ENCODE results near the gene BLOC1S4.

BLOC1S4 gene

DNA sequence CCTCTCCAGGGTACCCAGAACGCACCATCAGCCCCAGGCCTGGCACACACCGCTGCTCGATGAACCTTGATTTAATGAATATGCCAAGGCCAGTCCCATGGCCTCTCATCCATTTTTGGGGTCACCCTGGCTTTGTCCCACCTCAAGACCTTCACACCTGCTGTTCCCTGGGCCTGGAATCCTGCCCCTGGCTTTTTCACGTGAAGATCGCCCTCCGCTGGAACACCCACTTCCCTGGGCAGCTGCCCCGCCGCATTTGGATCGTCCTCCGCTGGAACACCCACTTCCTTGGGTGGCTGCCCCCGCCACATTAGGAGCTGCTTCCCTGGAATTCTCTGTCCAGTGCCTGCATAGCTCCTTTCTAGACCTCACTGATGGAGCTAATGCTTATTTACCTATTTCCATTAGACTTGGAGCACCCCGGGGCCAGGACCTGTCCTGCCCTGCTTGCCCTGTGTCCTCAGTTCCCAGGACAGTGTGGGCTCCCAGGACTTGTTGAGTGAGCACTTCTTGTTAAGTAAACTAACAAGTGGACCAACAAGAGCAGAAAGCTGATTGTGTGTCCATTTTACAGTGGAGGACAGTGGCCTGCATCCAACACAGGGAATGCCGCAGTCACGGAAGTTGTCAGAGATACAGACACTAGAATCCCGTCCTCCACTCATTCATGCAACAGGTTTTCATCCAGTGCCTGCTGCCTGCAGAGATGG is 12.5 kb downstream of the BLOC1S4 start:
- Histone ChIP-seq H3K36me3 (ENCODE audit: low read length) (no peaks in the 10 kb centered on the region), H3K79me2 (ENCODE audit: insufficient read depth, low read length) (no peaks in the 10 kb centered on the region), H3K4me2 (ENCODE audit: low read depth, low read length, poor library complexity, severe bottlenecking) (no peak overlapping the region), H3K27me3 (ENCODE audit: low read length) (no peaks in the 10 kb centered on the region), H3K9me2 (replicated peaks; ENCODE audit: insufficient read depth, low read length) (no peaks in the 10 kb centered on the region), H3K9ac (ENCODE audit: low read length) (no peak overlapping the region), H3F3A (ENCODE audit: insufficient read depth) (no peaks in the 10 kb centered on the region), H4K20me1 (ENCODE audit: low read depth, low read length) (no peaks in the 10 kb centered on the region), H3K27ac (ENCODE audit: low read depth, low read length) (no peak overlapping the region), H3K4me3 (ENCODE audit: insufficient read depth, low read length, poor library complexity, severe bottlenecking) (no peak overlapping the region), H3K9me3 (ENCODE audit: insufficient read depth, low read length) (no peaks in the 10 kb centered on the region), H2AFZ (ENCODE audit: low read depth, low read length, severe bottlenecking) (no peak overlapping the region)
- TF ChIP-seq CTCF (IDR thresholded peaks at IDR 0.05; ENCODE audit: insufficient read depth, low read length, poor library complexity, severe bottlenecking) (no peak), EZH2phosphoT487 (conservative IDR thresholded peaks at IDR 0.05; ENCODE audit: low read length) (no peak)

GRCh38 chr4:6730603-6731317 is 14.8 kb downstream of the BLOC1S4 start:
- no peak overlapping the region for H3K4me2 ChIP-seq (ENCODE audit: low read depth, low read length, poor library complexity, severe bottlenecking)
- no peak overlapping the region for H3K27ac ChIP-seq (ENCODE audit: low read depth, low read length)
- no peaks in the 10 kb centered on the region for H4K20me1 ChIP-seq (ENCODE audit: low read depth, low read length)
- H3K9me2 ChIP-seq (replicated peaks; ENCODE audit: insufficient read depth, low read length) = no peaks in the 10 kb centered on the region
- no peak overlapping the region for H3K4me3 ChIP-seq (ENCODE audit: insufficient read depth, low read length, poor library complexity, severe bottlenecking)
- no peaks in the 10 kb centered on the region for H3K27me3 ChIP-seq (ENCODE audit: low read length)
- H3F3A ChIP-seq (ENCODE audit: insufficient read depth) = no peaks in the 10 kb centered on the region
- H3K36me3 ChIP-seq (ENCODE audit: low read length) = no peaks in the 10 kb centered on the region
- no peak overlapping the region for H2AFZ ChIP-seq (ENCODE audit: low read depth, low read length, severe bottlenecking)
- TF ChIP-seq CTCF (IDR thresholded peaks at IDR 0.05; ENCODE audit: insufficient read depth, low read length, poor library complexity, severe bottlenecking) = no peak
- TF ChIP-seq EZH2phosphoT487 (conservative IDR thresholded peaks at IDR 0.05; ENCODE audit: low read length) = no peak
- no peak overlapping the region for H3K9ac ChIP-seq (ENCODE audit: low read length)
- no peaks in the 10 kb centered on the region for H3K79me2 ChIP-seq (ENCODE audit: insufficient read depth, low read length)
- H3K9me3 ChIP-seq (ENCODE audit: insufficient read depth, low read length) = no peaks in the 10 kb centered on the region

DNA sequence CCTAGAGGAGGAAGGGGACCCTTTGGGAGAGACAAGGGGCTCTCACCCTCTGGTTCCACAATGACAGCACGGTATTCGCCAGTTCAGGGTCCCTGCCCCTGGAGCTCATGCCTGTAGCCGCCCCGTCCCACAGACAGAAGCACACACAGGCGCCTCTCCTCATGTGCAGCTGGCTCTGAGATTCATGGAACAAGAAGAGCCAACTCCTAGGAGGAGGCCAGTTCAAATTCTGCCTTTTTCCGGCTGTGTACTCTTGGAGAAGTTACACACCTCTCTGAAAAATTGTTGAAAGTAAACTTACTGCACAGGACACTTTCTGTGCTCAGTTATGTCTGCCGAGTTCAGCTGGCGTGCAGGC is 15.3 kb downstream of the BLOC1S4 start:
- Histone ChIP-seq H3K4me2 (ENCODE audit: low read depth, low read length, poor library complexity, severe bottlenecking) (no peak overlapping the region), H3K9ac (ENCODE audit: low read length) (no peak overlapping the region), H3K36me3 (ENCODE audit: low read length) (no peaks in the 10 kb centered on the region), H3K9me2 (replicated peaks; ENCODE audit: insufficient read depth, low read length) (no peaks in the 10 kb centered on the region), H3K27me3 (ENCODE audit: low read length) (no peaks in the 10 kb centered on the region), H3K9me3 (ENCODE audit: insufficient read depth, low read length) (no peaks in the 10 kb centered on the region), H4K20me1 (ENCODE audit: low read depth, low read length) (no peaks in the 10 kb centered on the region), H3F3A (ENCODE audit: insufficient read depth) (no peaks in the 10 kb centered on the region), H3K4me3 (ENCODE audit: insufficient read depth, low read length, poor library complexity, severe bottlenecking) (no peak overlapping the region), H3K27ac (ENCODE audit: low read depth, low read length) (no peak overlapping the region), H2AFZ (ENCODE audit: low read depth, low read length, severe bottlenecking) (no peak overlapping the region), H3K79me2 (ENCODE audit: insufficient read depth, low read length) (no peaks in the 10 kb centered on the region)
- TF ChIP-seq CTCF (IDR thresholded peaks at IDR 0.05; ENCODE audit: insufficient read depth, low read length, poor library complexity, severe bottlenecking) (no peak), EZH2phosphoT487 (conservative IDR thresholded peaks at IDR 0.05; ENCODE audit: low read length) (no peak)

Data from SU-DHL-6 (cell line).